Activated naive CD4-positive, alpha-beta T cell treated with anti-CD3 and anti-CD28 coated beads for 36 hours (primary cell): ENCODE results near the gene MYH9. TPM values are rescaled to one million over a fixed set of nuclear protein-coding genes. Genes with fewer than 3 reads are reported as not detected.

Experiments used
- CTCF ChIA-PET: fragments of 350-600 bp; sonication (Branson Sonifier 250); formaldehyde crosslinking; loops from one replicate; lab custom pipeline; 2021; ENCODE audit warnings: antibody characterized with exemption; lab: Charles Lee
- DNase-seq: peaks from one replicate; pipeline ENCODE4 v3.0.0-alpha.2; 2020
- H3K27ac Mint-ChIP-seq: one replicate; pipeline ENCODE4 v1.8.0; 2021; ENCODE audit warnings: mild to moderate bottlenecking, mixed read lengths
- H3K27me3 Mint-ChIP-seq: one replicate; pipeline ENCODE4 v1.8.0; 2021; ENCODE audit warnings: low read depth, mixed read lengths
- H3K36me3 Mint-ChIP-seq: one replicate; pipeline ENCODE4 v1.8.0; 2021; ENCODE audit warnings: low read depth, mixed read lengths
- H3K4me1 Mint-ChIP-seq: one replicate; pipeline ENCODE4 v1.8.0; 2021; ENCODE audit warnings: low read depth, mixed read lengths
- H3K4me3 Mint-ChIP-seq: one replicate; pipeline ENCODE4 v1.8.0; 2021; ENCODE audit warnings: mild to moderate bottlenecking, moderate library complexity, mixed read lengths
- H3K9me3 Mint-ChIP-seq: one replicate; pipeline ENCODE4 v1.8.0; 2021; ENCODE audit warnings: mixed read lengths
- intact Hi-C: fragments of 100-400 bp; cut with micrococcal nuclease; formaldehyde crosslinking; loops from one replicate; pipeline ENCODE4 v1.15.1; 2023
- total RNA-seq, 2 experiments: library from RNA; stranded (reverse); gene quantifications; one replicate each; pipeline ENCODE4 v1.2.3, GENCODE V29; 2021

MYH9 gene
- total RNA-seq, 2 experiments from 2014 or later: 574 to 625 TPM

DNA sequence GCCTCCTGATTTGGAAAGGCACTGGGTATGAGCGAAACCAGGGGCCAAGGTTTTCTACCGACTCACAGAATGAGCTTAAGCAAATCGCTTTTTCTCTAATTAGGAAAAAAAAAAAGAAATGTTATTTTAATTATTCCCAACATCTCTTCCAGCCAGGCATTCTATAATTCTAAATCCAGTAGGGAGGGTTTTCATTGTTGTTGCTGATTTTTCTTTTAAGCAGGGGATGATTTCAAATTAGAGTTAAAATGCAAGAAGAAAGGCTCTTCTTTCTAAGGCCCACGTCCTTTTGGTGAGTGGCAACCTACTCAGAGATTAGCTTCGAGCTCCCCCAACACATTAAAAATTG is 8.9 kb downstream of the MYH9 start:
- CTCF ChIA-PET: interaction anchor here (1.0 to 5.4 kb wide), 6 partner anchors 14 to 92 kb away, joined by 3 to 34 read pairs (median 7); no protein-coding TSS in a partner anchor
- H3K27me3 Mint-ChIP-seq: no peaks in the 10 kb centered on the region

DNA sequence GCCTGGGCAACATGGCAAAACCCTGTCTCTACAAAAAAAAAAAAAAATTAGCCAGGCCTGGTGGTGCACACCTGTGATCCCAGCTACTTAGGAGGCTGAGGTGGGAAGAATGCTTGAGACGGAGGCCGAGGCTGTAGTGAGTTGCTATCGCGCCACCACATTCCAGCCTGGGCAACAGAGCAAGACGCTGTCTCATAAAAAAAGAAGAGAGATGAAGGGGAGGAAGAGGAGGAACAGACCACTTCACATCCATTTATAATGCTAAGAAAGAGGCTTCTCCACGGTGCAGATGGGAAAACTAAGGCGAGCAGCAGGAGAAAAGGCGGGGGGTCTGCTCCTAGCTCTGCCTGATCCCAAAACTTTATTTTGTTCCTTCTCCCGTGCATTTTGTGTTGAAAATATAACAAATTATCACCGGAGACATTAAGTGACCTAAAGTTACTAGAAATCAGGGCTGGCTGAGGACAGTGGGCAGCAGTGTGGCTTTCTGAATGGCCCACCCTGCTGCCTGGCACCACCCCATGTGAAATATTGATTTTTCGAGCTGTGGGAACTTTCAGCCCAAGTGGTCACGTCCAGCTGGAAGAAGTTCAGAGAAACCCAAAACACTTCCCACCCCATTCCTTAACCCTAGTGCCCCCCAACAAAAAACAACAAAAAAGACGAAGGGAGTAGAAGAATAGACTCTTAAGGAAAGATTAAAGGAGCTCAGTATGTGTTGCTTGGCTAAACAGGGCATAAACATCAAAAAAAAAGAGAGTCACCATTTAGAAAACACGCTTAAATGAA is 9.5 kb downstream of the MYH9 start:
- DNase-seq: no peak
- no peaks in the 10 kb centered on the region for H3K27me3 Mint-ChIP-seq
- intact Hi-C loops: no loop called here
- no peaks in the 10 kb centered on the region for H3K9me3 Mint-ChIP-seq
- peak overlapping the region; percentile 79 for H3K4me3 Mint-ChIP-seq
- peaks cover 95% of the 10 kb centered on the region for H3K4me1 Mint-ChIP-seq
- H3K27ac Mint-ChIP-seq: peak overlapping the region; percentile 100
- CTCF ChIA-PET: interaction anchor here (1.0 to 5.4 kb wide), 6 partner anchors 13 to 93 kb away, joined by 3 to 34 read pairs (median 6); no protein-coding TSS in a partner anchor
- H3K36me3 Mint-ChIP-seq: peaks cover 52% of the 10 kb centered on the region

More for the DNA sequence above, 8.9 kb downstream of the MYH9 start:
- intact Hi-C loops: no loop called here
- H3K4me3 Mint-ChIP-seq: peak overlapping the region; percentile 79
- peak overlapping the region; percentile 100 for H3K27ac Mint-ChIP-seq
- no peaks in the 10 kb centered on the region for H3K9me3 Mint-ChIP-seq
- H3K36me3 Mint-ChIP-seq: peaks cover 52% of the 10 kb centered on the region
- DNase-seq: no peak
- peaks cover 93% of the 10 kb centered on the region for H3K4me1 Mint-ChIP-seq

DNA sequence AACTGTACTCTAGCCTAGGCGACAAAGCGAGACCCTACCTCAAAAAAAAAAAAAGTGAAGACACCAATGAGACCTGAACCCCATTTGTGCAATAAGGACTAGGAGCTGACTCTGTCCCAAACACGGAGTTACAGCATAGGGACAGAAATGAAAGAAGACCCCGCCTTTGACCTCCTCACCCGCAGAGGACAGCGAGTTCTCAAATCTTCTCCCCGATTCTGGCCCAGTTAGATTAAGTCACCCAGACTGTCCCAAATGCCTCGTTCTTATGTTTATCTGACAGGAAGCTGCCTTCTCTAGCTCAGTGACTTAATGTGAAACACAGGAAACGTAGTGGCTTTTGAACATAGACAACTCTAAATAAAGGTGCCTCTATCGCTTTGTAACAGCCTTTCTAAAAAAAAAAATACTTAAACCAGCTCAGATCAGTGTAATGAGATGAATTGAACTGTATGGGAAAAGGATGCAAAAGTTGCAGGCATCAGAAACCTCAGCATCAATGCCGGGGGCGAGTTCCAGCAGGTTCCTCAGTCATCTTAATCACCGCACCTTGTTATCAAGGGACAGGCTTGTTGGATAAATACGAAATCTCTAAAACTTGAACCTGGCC is 10.6 kb downstream of the MYH9 start:
- Mint-ChIP-seq H3K4me3 (peak overlapping the region; percentile 79), H3K4me1 (peaks cover 96% of the 10 kb centered on the region), H3K9me3 (no peaks in the 10 kb centered on the region), H3K27me3 (no peaks in the 10 kb centered on the region), H3K36me3 (peaks cover 57% of the 10 kb centered on the region), H3K27ac (peak overlapping the region; percentile 100)
- peak; percentile 83 for DNase-seq
- CTCF ChIA-PET: interaction anchor here (0.6 to 5.4 kb wide), 14 partner anchors 8 to 1046 kb away, joined by 3 to 34 read pairs (median 3); no protein-coding TSS in a partner anchor
- intact Hi-C loops: loop anchor here (1.0 to 2.0 kb wide), 4 partner anchors 9 to 44 kb away; no protein-coding TSS in a partner anchor

GRCh38 chr22:36376265-36376664 is 11.5 kb downstream of the MYH9 start:
- no peak for DNase-seq
- no peaks in the 10 kb centered on the region for H3K9me3 Mint-ChIP-seq
- CTCF ChIA-PET: interaction anchor here (1.1 to 5.4 kb wide), 8 partner anchors 9 to 95 kb away, joined by 3 to 34 read pairs (median 4); no protein-coding TSS in a partner anchor

GRCh38 chr22:36375071-36375980 is 12.4 kb downstream of the MYH9 start:
- H3K4me1 Mint-ChIP-seq: peaks cover 96% of the 10 kb centered on the region
- peaks cover 62% of the 10 kb centered on the region for H3K36me3 Mint-ChIP-seq
- H3K9me3 Mint-ChIP-seq: no peaks in the 10 kb centered on the region
- intact Hi-C loops: no loop called here
- H3K27ac Mint-ChIP-seq: peak overlapping the region; percentile 100
- peak overlapping the region; percentile 37 for H3K4me3 Mint-ChIP-seq
- H3K27me3 Mint-ChIP-seq: no peaks in the 10 kb centered on the region
- CTCF ChIA-PET: interaction anchor here (0.9 to 1.9 kb wide), 4 partner anchors 10 to 101 kb away, joined by 3 to 5 read pairs (median 4); no protein-coding TSS in a partner anchor
- no peak for DNase-seq

More at GRCh38 chr22:36376265-36376664, 11.5 kb downstream of the MYH9 start:
- H3K4me1 Mint-ChIP-seq: peaks cover 96% of the 10 kb centered on the region
- H3K4me3 Mint-ChIP-seq: no peak overlapping the region
- H3K27me3 Mint-ChIP-seq: no peaks in the 10 kb centered on the region
- peak overlapping the region; percentile 100 for H3K27ac Mint-ChIP-seq
- H3K36me3 Mint-ChIP-seq: peaks cover 60% of the 10 kb centered on the region
- intact Hi-C loops: loop anchor here (2.0 kb wide), 1 partner anchor 43 kb away; no protein-coding TSS in a partner anchor

GRCh38 chr22:36374603-36375024 is 13.2 kb downstream of the MYH9 start:
- Mint-ChIP-seq H3K4me3 (peak overlapping the region; percentile 15), H3K9me3 (no peaks in the 10 kb centered on the region), H3K27me3 (no peaks in the 10 kb centered on the region), H3K27ac (peak overlapping the region; percentile 97), H3K4me1 (peaks cover 96% of the 10 kb centered on the region), H3K36me3 (peaks cover 61% of the 10 kb centered on the region)
- CTCF ChIA-PET: interaction anchor here (0.9 kb wide), 1 partner anchor 101 kb away, joined by 3 read pairs; no protein-coding TSS in a partner anchor
- intact Hi-C loops: no loop called here
- DNase-seq: peak; percentile 87

DNA sequence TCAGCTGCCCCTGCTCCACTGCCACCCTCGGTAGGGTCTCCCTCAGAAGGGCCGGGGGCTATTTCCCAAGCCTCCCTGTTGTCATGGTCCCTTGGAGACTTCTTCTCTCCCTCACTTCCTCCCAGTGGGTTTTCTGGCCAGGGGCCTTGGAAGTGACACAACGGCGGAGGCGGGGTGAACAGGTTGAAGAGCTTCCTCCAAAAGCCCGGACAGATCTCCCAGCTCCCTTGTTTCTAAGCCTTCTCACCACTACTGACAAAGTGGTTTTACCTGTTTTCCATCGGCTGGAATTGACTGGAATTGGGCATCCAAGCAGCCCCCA is 14.5 kb downstream of the MYH9 start:
- H3K4me3 Mint-ChIP-seq: no peak overlapping the region
- H3K27me3 Mint-ChIP-seq: no peaks in the 10 kb centered on the region
- CTCF ChIA-PET: no interaction called here
- DNase-seq: no peak
- H3K9me3 Mint-ChIP-seq: no peaks in the 10 kb centered on the region
- intact Hi-C loops: no loop called here
- H3K27ac Mint-ChIP-seq: peak overlapping the region; percentile 96
- peaks cover 95% of the 10 kb centered on the region for H3K4me1 Mint-ChIP-seq
- peaks cover 50% of the 10 kb centered on the region for H3K36me3 Mint-ChIP-seq

DNA sequence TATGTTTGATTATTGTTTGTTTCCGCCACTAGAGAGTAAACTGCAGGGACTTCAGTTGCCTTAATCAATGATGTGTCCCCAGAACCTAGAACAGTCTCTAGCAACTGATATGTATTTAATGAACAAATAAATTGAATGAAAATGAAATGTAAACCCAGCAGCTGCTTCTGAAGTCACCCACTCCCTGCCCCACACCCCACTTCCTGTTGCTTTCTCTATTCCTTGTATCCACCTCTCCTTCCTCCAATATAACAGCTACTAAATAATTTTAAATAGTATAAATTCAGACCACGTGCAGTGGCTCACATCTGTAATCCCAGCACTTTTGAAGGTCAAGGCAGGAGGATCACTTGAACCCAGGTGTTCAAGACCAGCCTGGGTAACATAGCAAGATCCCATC is 15.8 kb downstream of the MYH9 start:
- peaks cover 41% of the 10 kb centered on the region for H3K36me3 Mint-ChIP-seq
- peak overlapping the region; percentile 63 for H3K4me3 Mint-ChIP-seq
- no peak for DNase-seq
- peak overlapping the region; percentile 96 for H3K27ac Mint-ChIP-seq
- H3K27me3 Mint-ChIP-seq: no peaks in the 10 kb centered on the region
- H3K4me1 Mint-ChIP-seq: peaks cover 95% of the 10 kb centered on the region
- intact Hi-C loops: loop anchor here (1.0 kb wide), 1 partner anchor 8 kb away; no protein-coding TSS in a partner anchor
- CTCF ChIA-PET: interaction anchor here (0.7 to 3.5 kb wide), 4 partner anchors 13 to 99 kb away, joined by 3 to 13 read pairs (median 4); no protein-coding TSS in a partner anchor
- H3K9me3 Mint-ChIP-seq: no peaks in the 10 kb centered on the region

GRCh38 chr22:36369922-36370791 is 17.6 kb downstream of the MYH9 start:
- no peaks in the 10 kb centered on the region for H3K9me3 Mint-ChIP-seq
- no peaks in the 10 kb centered on the region for H3K27me3 Mint-ChIP-seq
- H3K36me3 Mint-ChIP-seq: peaks cover 36% of the 10 kb centered on the region
- intact Hi-C loops: loop anchor here (2.0 to 10.0 kb wide), 3 partner anchors 35 to 865 kb away; partner anchors contain the start of gene APOL2
- DNase-seq: peak; percentile 57
- CTCF ChIA-PET: interaction anchor here (1.0 to 3.5 kb wide), 8 partner anchors 10 to 101 kb away, joined by 3 to 13 read pairs (median 4); no protein-coding TSS in a partner anchor
- H3K4me1 Mint-ChIP-seq: peaks cover 97% of the 10 kb centered on the region
- H3K4me3 Mint-ChIP-seq: peak overlapping the region; percentile 63
- H3K27ac Mint-ChIP-seq: peak overlapping the region; percentile 96

- intact Hi-C loops: loop anchor here (2.0 to 10.0 kb wide), 3 partner anchors 36 to 866 kb away; partner anchors contain the start of gene APOL2
- CTCF ChIA-PET: interaction anchor here (0.7 to 3.5 kb wide), 6 partner anchors 11 to 102 kb away, joined by 3 to 13 read pairs (median 4); no protein-coding TSS in a partner anchor
- Mint-ChIP-seq H3K4me1 (peaks cover 98% of the 10 kb centered on the region), H3K9me3 (no peaks in the 10 kb centered on the region), H3K4me3 (peak overlapping the region; percentile 56), H3K27me3 (no peaks in the 10 kb centered on the region), H3K27ac (peak overlapping the region; percentile 96), H3K36me3 (peaks cover 35% of the 10 kb centered on the region)
- DNase-seq: peak; percentile 57
Observed at GRCh38 chr22:36369004-36369921, 18.5 kb downstream of the MYH9 start.
